WTC11 (cell line): ENCODE measurements around the gene ABCC2. TPM values are rescaled to one million over a fixed set of nuclear protein-coding genes. Genes with fewer than 3 reads are reported as not detected.
A peak's percentile ranks its signal among the peaks of the same experiment; 100 is the strongest.

Experiments
- ATAC-seq: fragments of 200-7000 bp; cut with Tn5 transposase; 2 replicates; pipeline ENCODE4 v1.10.0; 2021; ENCODE audit warnings: mild to moderate bottlenecking, moderate library complexity
- CTCF ChIA-PET: fragments of 300-600 bp; sonication (Branson Sonifier 250); formaldehyde crosslinking; loops from one replicate; lab custom pipeline; 2021; ENCODE audit warnings: antibody characterized with exemption; lab: Charles Lee
- POLR2A ChIA-PET: fragments of 350-600 bp; sonication (Branson Sonifier 250); formaldehyde crosslinking; loops from one replicate; lab custom pipeline; 2021; ENCODE audit warnings: antibody characterized with exemption; lab: Charles Lee
- DNase-seq: peaks from one replicate; pipeline ENCODE4 v3.0.0; 2021; ENCODE audit warnings: low spot score
- H3K27ac Mint-ChIP-seq: 2 replicates; pipeline ENCODE4 v1.8.0; 2021; ENCODE audit warnings: mixed read lengths
- H3K27me3 Mint-ChIP-seq: 2 replicates; pipeline ENCODE4 v1.8.0; 2021; ENCODE audit warnings: low read depth, mild to moderate bottlenecking, moderate library complexity, mixed read lengths
- H3K36me3 Mint-ChIP-seq: 2 replicates; pipeline ENCODE4 v1.8.0; 2021; ENCODE audit warnings: mixed read lengths
- H3K4me1 Mint-ChIP-seq: 2 replicates; pipeline ENCODE4 v1.8.0; 2022; ENCODE audit warnings: mixed read lengths
- H3K4me3 Mint-ChIP-seq: 2 replicates; pipeline ENCODE4 v1.8.0; 2021; ENCODE audit warnings: mild to moderate bottlenecking, moderate library complexity, mixed read lengths
- H3K9me3 Mint-ChIP-seq: 2 replicates; pipeline ENCODE4 v1.8.0; 2021; ENCODE audit warnings: mixed read lengths
- ETV6 ChIP-seq: sonication (generic); formaldehyde crosslinking; IDR thresholded peaks from 2 replicates; pipeline ENCODE4 v1.8.1; 2022; ENCODE audit warnings: mild to moderate bottlenecking, missing genetic modification reagents
- FOXJ3 ChIP-seq: sonication (generic); formaldehyde crosslinking; IDR thresholded peaks from 2 replicates; pipeline ENCODE4 v1.9.0; 2021; ENCODE audit warnings: missing genetic modification reagents, mild to moderate bottlenecking, borderline replicate concordance
- NR2C2 ChIP-seq: sonication (generic); formaldehyde crosslinking; IDR thresholded peaks from 2 replicates; pipeline ENCODE4 v1.8.0; 2022; ENCODE audit warnings: mild to moderate bottlenecking, missing genetic modification reagents
- NR3C1 ChIP-seq: sonication (generic); formaldehyde crosslinking; conservative IDR thresholded peaks from 2 replicates; pipeline ENCODE4 v1.8.1; 2023; ENCODE audit warnings: low read depth, mild to moderate bottlenecking, missing genetic modification reagents
- ZNF138 ChIP-seq: sonication (generic); formaldehyde crosslinking; conservative IDR thresholded peaks from 2 replicates; pipeline ENCODE4 v1.8.1; 2022; ENCODE audit warnings: mild to moderate bottlenecking, moderate library complexity, missing genetic modification reagents
- total RNA-seq: library from RNA; stranded (reverse); gene quantifications from 3 replicates; pipeline ENCODE4 v1.2.3, GENCODE V29; 2021
- TF ChIP-seq, protein P1 (sequence below): sonication (generic); formaldehyde crosslinking; IDR thresholded peaks from 2 replicates; pipeline ENCODE4 v1.8.0; 2022; ENCODE audit warnings: mild to moderate bottlenecking, missing genetic modification reagents
- TF ChIP-seq, protein P2 (sequence below): sonication (generic); formaldehyde crosslinking; IDR thresholded peaks from 2 replicates; pipeline ENCODE4 v1.8.0; 2022; ENCODE audit warnings: mild to moderate bottlenecking, missing genetic modification reagents
- TF ChIP-seq, protein P3 (sequence below): fragments of 250-450 bp; sonication (Bioruptor Pico); IDR thresholded peaks from 2 replicates; pipeline ENCODE4 v1.8.0; 2021; ENCODE audit warnings: mild to moderate bottlenecking
- TF ChIP-seq, protein P4 (sequence below): sonication (generic); formaldehyde crosslinking; IDR thresholded peaks from 2 replicates; pipeline ENCODE4 v1.8.0; 2022; ENCODE audit warnings: missing genetic modification reagents

The ABCC2 gene
- total RNA-seq, 1 experiment from 2014 or later = 0.87 TPM

DNA sequence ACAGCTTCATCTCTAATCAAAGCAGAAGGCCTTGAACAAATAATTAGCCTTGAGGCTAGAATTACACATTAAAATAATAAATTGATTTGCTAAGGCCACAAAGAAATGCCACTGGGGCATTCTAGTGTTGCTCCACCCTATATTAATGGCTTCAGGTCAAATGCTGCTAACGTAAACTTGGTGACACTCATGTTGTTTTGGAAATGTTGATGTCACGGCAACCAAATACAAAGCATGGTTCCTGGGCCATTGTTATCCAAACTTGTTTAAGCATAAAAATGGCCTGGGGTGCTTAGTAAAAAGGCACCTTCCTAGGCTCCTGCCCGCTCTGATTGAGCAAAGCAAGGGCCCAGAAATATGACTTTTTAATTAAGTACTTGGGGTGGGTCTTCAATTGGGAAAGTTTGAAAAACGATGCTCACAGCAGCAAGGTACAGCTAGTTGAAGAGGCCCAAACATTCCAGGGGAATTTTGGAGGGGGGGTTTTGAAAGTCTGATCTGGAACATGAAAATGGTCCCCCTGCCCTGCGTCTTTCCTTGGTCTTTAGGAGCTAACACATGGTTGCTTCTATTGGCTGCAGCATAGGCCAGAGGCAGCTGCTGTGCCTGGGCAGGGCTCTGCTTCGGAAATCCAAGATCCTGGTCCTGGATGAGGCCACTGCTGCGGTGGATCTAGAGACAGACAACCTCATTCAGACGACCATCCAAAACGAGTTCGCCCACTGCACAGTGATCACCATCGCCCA lies 67.8 kb downstream of the ABCC2 start:
- ATAC-seq = peak; percentile 37
- DNase-seq = peak; percentile 25
- peaks cover 75% of the 10 kb centered on the region for H3K4me1 Mint-ChIP-seq
- peak overlapping the region; percentile 51 for H3K4me3 Mint-ChIP-seq
- ChIA-PET POLR2A (interaction anchor here (0.5 to 0.7 kb wide), 2 partner anchors 9 to 389 kb away, joined by 3 to 7 read pairs; no protein-coding TSS in a partner anchor), CTCF (interaction anchor here (1.1 to 3.5 kb wide), 5 partner anchors 9 to 196 kb away, joined by 3 to 22 read pairs (median 4); partner anchors contain the start of genes COX15, CUTC and DNMBP)
- H3K9me3 Mint-ChIP-seq = no peaks in the 10 kb centered on the region
- H3K27ac Mint-ChIP-seq = peak overlapping the region; percentile 67
- TF ChIP-seq, protein P1, sequence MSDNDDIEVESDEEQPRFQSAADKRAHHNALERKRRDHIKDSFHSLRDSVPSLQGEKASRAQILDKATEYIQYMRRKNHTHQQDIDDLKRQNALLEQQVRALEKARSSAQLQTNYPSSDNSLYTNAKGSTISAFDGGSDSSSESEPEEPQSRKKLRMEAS (CRISPR knock-in tag) = peak; percentile 43; the same call in 1 of the 2 replicates
- TF ChIP-seq, protein P2, sequence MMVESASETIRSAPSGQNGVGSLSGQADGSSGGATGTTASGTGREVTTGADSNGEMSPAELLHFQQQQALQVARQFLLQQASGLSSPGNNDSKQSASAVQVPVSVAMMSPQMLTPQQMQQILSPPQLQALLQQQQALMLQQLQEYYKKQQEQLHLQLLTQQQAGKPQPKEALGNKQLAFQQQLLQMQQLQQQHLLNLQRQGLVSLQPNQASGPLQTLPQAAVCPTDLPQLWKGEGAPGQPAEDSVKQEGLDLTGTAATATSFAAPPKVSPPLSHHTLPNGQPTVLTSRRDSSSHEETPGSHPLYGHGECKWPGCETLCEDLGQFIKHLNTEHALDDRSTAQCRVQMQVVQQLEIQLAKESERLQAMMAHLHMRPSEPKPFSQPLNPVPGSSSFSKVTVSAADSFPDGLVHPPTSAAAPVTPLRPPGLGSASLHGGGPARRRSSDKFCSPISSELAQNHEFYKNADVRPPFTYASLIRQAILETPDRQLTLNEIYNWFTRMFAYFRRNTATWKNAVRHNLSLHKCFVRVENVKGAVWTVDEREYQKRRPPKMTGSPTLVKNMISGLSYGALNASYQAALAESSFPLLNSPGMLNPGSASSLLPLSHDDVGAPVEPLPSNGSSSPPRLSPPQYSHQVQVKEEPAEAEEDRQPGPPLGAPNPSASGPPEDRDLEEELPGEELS (CRISPR knock-in tag) = no peak
- TF ChIP-seq, protein P3, sequence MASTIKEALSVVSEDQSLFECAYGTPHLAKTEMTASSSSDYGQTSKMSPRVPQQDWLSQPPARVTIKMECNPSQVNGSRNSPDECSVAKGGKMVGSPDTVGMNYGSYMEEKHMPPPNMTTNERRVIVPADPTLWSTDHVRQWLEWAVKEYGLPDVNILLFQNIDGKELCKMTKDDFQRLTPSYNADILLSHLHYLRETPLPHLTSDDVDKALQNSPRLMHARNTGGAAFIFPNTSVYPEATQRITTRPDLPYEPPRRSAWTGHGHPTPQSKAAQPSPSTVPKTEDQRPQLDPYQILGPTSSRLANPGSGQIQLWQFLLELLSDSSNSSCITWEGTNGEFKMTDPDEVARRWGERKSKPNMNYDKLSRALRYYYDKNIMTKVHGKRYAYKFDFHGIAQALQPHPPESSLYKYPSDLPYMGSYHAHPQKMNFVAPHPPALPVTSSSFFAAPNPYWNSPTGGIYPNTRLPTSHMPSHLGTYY (CRISPR knock-in tag) = no peak
- TF ChIP-seq, protein P4, sequence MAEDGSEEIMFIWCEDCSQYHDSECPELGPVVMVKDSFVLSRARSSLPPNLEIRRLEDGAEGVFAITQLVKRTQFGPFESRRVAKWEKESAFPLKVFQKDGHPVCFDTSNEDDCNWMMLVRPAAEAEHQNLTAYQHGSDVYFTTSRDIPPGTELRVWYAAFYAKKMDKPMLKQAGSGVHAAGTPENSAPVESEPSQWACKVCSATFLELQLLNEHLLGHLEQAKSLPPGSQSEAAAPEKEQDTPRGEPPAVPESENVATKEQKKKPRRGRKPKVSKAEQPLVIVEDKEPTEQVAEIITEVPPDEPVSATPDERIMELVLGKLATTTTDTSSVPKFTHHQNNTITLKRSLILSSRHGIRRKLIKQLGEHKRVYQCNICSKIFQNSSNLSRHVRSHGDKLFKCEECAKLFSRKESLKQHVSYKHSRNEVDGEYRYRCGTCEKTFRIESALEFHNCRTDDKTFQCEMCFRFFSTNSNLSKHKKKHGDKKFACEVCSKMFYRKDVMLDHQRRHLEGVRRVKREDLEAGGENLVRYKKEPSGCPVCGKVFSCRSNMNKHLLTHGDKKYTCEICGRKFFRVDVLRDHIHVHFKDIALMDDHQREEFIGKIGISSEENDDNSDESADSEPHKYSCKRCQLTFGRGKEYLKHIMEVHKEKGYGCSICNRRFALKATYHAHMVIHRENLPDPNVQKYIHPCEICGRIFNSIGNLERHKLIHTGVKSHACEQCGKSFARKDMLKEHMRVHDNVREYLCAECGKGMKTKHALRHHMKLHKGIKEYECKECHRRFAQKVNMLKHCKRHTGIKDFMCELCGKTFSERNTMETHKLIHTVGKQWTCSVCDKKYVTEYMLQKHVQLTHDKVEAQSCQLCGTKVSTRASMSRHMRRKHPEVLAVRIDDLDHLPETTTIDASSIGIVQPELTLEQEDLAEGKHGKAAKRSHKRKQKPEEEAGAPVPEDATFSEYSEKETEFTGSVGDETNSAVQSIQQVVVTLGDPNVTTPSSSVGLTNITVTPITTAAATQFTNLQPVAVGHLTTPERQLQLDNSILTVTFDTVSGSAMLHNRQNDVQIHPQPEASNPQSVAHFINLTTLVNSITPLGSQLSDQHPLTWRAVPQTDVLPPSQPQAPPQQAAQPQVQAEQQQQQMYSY (CRISPR knock-in tag) = peak; percentile 14; the same call in 1 of the 2 replicates
- TF ChIP-seq NR3C1 (CRISPR knock-in tag) = no peak
- H3K36me3 Mint-ChIP-seq = no peaks in the 10 kb centered on the region
- H3K27me3 Mint-ChIP-seq = peaks cover 6% of the 10 kb centered on the region; the same call in 1 of the 2 replicates

DNA sequence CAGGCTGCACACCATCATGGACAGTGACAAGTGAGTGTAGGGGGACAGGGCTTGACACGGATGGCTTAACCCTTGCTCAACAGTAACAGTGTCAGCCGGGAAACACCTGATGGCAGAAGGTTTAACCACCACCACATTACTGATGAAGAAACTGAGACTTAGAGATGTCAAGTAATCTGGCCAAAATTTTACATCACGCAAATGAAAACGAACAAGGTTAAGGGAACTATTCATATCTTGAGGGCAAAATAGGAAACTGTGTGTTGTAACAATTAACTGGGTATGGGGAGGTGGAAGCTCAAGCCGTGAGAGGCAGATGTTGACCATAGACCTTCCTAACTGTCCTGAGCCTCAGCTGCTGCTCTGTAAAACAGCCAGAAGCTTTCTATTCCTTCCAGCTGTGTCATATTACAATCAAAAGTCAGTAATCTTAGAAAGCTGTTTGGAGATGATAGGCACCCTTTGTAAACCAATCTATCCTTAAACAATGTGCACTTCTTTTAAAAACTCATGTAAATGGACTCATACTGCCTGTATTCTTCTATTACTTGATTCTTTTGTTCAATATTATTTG lies 68.4 kb downstream of the ABCC2 start:
- H3K4me1 Mint-ChIP-seq = peaks cover 73% of the 10 kb centered on the region
- H3K27ac Mint-ChIP-seq = peak overlapping the region; percentile 67
- H3K36me3 Mint-ChIP-seq = no peaks in the 10 kb centered on the region
- H3K9me3 Mint-ChIP-seq = no peaks in the 10 kb centered on the region
- peaks cover 6% of the 10 kb centered on the region; the same call in 1 of the 2 replicates for H3K27me3 Mint-ChIP-seq
- H3K4me3 Mint-ChIP-seq = peak overlapping the region; percentile 51
- TF ChIP-seq ETV6 (CRISPR knock-in tag) (no peak), FOXJ3 (CRISPR knock-in tag) (no peak), NR2C2 (CRISPR knock-in tag) (no peak), ZNF138 (CRISPR knock-in tag) (no peak)
- ChIA-PET CTCF (interaction anchor here (1.7 to 3.5 kb wide), 2 partner anchors 8 to 195 kb away, joined by 7 to 22 read pairs; no protein-coding TSS in a partner anchor), POLR2A (interaction anchor here (0.5 kb wide), 1 partner anchor 388 kb away, joined by 7 read pairs; no protein-coding TSS in a partner anchor)
- no peak for DNase-seq
- no peak for ATAC-seq

DNA sequence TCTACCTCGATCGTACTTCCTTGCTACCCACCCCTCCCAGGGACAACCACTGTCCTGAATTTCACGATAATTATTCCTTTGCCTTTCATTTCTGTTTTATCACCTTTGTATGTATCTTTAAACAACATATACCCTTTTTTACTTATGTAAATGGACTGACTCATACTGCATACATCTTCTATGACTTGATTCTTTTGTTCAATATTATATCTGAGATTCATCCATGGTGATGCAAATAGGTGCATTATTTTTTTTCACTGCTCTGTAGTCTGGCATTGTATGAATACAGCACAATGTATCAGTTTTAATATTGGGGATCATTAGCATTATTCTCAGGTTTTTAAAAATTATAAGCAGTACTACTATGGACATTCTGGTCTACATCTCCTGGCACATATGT lies 69.4 kb downstream of the ABCC2 start:
- CTCF ChIA-PET = no interaction called here
- no peak for TF ChIP-seq ZNF138 (CRISPR knock-in tag)
- Mint-ChIP-seq H3K4me3 (no peak overlapping the region), H3K4me1 (peaks cover 65% of the 10 kb centered on the region), H3K9me3 (no peaks in the 10 kb centered on the region), H3K27me3 (peaks cover 5% of the 10 kb centered on the region; the same call in 1 of the 2 replicates), H3K36me3 (no peaks in the 10 kb centered on the region), H3K27ac (no peak overlapping the region)
- POLR2A ChIA-PET = no interaction called here
- DNase-seq (no peak), ATAC-seq (no peak)
